Natural killer cell (primary cell): ENCODE results near the gene ZNF69. TPM values are rescaled to one million over a fixed set of nuclear protein-coding genes. Genes with fewer than 3 reads are reported as not detected.

ENCODE experiments used
- ATAC-seq, 3 donors: fragments of 150-1000 bp in 2 of 3; fragments of 200-7000 bp in 1 of 3; cut with Tn5 transposase; 1 replicate in 1 of 3; 2 replicates in 2 of 3; pipeline ENCODE4 v1.10.0; 2021; ENCODE audit warnings: mild to moderate bottlenecking in 2 of 3, moderate library complexity in 2 of 3
- DNase-seq, 2 donors: peaks; one replicate each; pipeline versions ENCODE4 v3.0.0 to v3.0.0-alpha.2; 2013 to 2021; ENCODE audit warnings: mixed read lengths in 1 of 2
- H3K27ac ChIP-seq: one replicate; pipeline ENCODE4 v1.5.1; 2013; ENCODE audit warnings: mild to moderate bottlenecking, low read length
- H3K27me3 ChIP-seq: one replicate; pipeline ENCODE4 v1.6.1; 2013; ENCODE audit warnings: low read length; ENCODE audit not compliant: control insufficient read depth, insufficient read depth
- H3K36me3 ChIP-seq: one replicate; pipeline ENCODE4 v1.6.1; 2013; ENCODE audit warnings: low read length; ENCODE audit not compliant: control insufficient read depth, insufficient read depth
- H3K4me1 ChIP-seq: one replicate; pipeline ENCODE4 v1.6.1; 2013; ENCODE audit warnings: low read length; ENCODE audit not compliant: control insufficient read depth, insufficient read depth
- H3K4me3 ChIP-seq: one replicate; pipeline ENCODE4 v1.5.1; 2013; ENCODE audit warnings: low read length
- H3K9me3 ChIP-seq: one replicate; pipeline ENCODE4 v1.6.1; 2013; ENCODE audit warnings: low read length; ENCODE audit not compliant: control insufficient read depth, insufficient read depth
- H3K27ac Mint-ChIP-seq, 2 donors: one replicate each; pipeline ENCODE4 v1.8.0; 2022; ENCODE audit warnings: mild to moderate bottlenecking in 2 of 2, mixed read lengths in 2 of 2, moderate library complexity in 1 of 2
- H3K27me3 Mint-ChIP-seq, 2 donors: one replicate each; pipeline ENCODE4 v1.8.0; 2022; ENCODE audit warnings: low read depth in 2 of 2, mixed read lengths in 2 of 2
- H3K36me3 Mint-ChIP-seq: one replicate; pipeline ENCODE4 v1.8.0; 2022; ENCODE audit warnings: mixed read lengths
- H3K4me1 Mint-ChIP-seq, 2 donors: one replicate each; pipeline ENCODE4 v1.8.0; 2022; ENCODE audit warnings: mixed read lengths in 2 of 2
- H3K4me3 Mint-ChIP-seq: one replicate; pipeline ENCODE4 v1.8.0; 2022; ENCODE audit warnings: mild to moderate bottlenecking, moderate library complexity, mixed read lengths
- H3K9me3 Mint-ChIP-seq, 2 donors: one replicate each; pipeline ENCODE4 v1.8.0; 2022; ENCODE audit warnings: mixed read lengths in 2 of 2
- WGBS: methylation state at CpG from one replicate; pipeline ENCODE4 v1.1.7; 2013; ENCODE audit warnings: missing lambda C conversion rate; ENCODE audit not compliant: insufficient coverage; 5-methylcytosine and 5-hydroxymethylcytosine counted together
- intact Hi-C: fragments of 100-400 bp; cut with micrococcal nuclease; formaldehyde crosslinking; loops from one replicate; pipeline ENCODE4 v1.14.2; 2022
- total RNA-seq, 4 donors: library from RNA; stranded (reverse); fragments of 120-200 nt in 1 of 4; gene quantifications; one replicate each; pipeline versions ENCODE4 v1.2.3 to v1.2.4, GENCODE V29; 2013 to 2022
- TF ChIP-seq, protein P1 (sequence below): fragments of 200-600 bp; IDR thresholded peaks from one replicate; pipeline ENCODE4 v1.8.0; 2022; ENCODE audit warnings: antibody characterized with exemption

Gene ZNF69
- total RNA-seq, 3 donors from 2014 or later (not counting 1 experiment from before 2014, with no cell fraction given): 4.1 to 6.5 (median 4.8) TPM

DNA sequence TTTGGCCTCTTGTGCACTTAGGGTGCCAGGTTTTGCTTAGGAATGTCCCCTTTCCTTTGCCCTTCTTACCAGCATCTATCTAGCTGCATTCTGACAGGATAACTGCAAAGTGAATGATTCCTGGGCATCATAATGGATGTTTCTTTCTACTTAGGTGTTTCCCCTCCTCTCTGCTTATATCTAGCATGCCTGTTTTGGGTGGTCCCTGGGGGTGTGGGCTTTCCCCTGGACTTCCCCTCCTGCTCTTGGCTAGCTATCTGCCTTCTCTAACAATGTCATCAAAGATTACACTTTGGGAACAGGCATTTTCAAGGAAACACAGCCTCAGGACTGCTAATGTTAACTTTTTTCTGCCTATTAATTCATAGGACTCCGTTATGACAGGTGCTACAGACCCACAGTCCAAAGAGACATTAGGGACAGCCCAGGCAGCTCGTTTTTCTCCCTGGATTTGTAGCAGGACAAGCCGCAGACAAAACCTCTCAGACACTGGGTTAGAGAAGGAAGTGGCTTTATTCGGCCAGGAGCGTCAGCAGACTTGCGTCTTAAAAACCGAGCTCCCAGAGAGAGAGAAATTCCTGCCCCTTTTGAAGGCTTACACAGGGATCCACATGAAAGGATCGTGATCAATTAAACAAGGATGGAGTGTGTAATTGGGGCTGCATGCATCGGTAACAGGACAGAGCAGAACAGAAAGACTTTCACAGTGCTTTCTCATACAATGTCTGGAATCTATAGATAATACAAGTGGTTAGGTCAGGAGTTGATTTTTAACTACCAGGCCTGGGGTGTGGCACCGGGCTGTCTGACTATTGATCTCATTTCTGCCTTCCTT lies 54.6 kb downstream of the ZNF69 start:
- no peak overlapping the region for H3K4me3 ChIP-seq

DNA sequence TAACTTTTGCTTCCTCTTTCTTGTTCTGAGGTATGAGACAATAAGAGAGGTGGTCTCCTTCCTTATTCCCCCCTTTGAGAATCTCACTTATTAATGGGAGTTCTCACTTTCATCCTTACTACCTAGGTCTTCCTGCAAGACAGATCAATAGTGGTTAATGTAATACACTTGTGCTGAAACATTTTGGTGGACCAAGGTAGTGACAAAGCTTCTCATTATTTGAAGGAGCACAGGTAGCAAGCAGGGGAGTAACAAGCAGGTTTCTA lies 55.2 kb downstream of the ZNF69 start:
- H3K9me3 Mint-ChIP-seq: peaks cover 4 to 14% of the 10 kb centered on the region in 2 donors
- Histone ChIP-seq H3K4me3 (no peak overlapping the region), H3K36me3 (peaks cover 35% of the 10 kb centered on the region), H3K9me3 (peaks cover 73% of the 10 kb centered on the region), H3K27me3 (no peaks in the 10 kb centered on the region), H3K4me1 (no peaks in the 10 kb centered on the region), H3K27ac (no peak overlapping the region)
- intact Hi-C loops: no loop called here
- H3K36me3 Mint-ChIP-seq: peaks cover 65% of the 10 kb centered on the region
- peaks cover 0 to 11% of the 10 kb centered on the region in 2 donors for H3K4me1 Mint-ChIP-seq
- TF ChIP-seq, protein P1, sequence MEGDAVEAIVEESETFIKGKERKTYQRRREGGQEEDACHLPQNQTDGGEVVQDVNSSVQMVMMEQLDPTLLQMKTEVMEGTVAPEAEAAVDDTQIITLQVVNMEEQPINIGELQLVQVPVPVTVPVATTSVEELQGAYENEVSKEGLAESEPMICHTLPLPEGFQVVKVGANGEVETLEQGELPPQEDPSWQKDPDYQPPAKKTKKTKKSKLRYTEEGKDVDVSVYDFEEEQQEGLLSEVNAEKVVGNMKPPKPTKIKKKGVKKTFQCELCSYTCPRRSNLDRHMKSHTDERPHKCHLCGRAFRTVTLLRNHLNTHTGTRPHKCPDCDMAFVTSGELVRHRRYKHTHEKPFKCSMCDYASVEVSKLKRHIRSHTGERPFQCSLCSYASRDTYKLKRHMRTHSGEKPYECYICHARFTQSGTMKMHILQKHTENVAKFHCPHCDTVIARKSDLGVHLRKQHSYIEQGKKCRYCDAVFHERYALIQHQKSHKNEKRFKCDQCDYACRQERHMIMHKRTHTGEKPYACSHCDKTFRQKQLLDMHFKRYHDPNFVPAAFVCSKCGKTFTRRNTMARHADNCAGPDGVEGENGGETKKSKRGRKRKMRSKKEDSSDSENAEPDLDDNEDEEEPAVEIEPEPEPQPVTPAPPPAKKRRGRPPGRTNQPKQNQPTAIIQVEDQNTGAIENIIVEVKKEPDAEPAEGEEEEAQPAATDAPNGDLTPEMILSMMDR: no peak
- DNase-seq (peak in 1 of 2 donors; percentile 16), ATAC-seq (no peak)
- H3K27me3 Mint-ChIP-seq: no peaks in the 10 kb centered on the region
- no peak overlapping the region for H3K27ac Mint-ChIP-seq
- H3K4me3 Mint-ChIP-seq: no peak overlapping the region

More for the DNA sequence above, 54.6 kb downstream of the ZNF69 start:
- ATAC-seq: no peak
- Histone ChIP-seq H3K36me3 (peaks cover 29% of the 10 kb centered on the region), H3K27ac (no peak overlapping the region), H3K9me3 (peaks cover 70% of the 10 kb centered on the region), H3K27me3 (no peaks in the 10 kb centered on the region), H3K4me1 (no peaks in the 10 kb centered on the region)
- peaks cover 60% of the 10 kb centered on the region for H3K36me3 Mint-ChIP-seq
- TF ChIP-seq, protein P1: no peak
- H3K4me1 Mint-ChIP-seq: peaks cover 0 to 11% of the 10 kb centered on the region in 2 donors
- 98% methylated on average over 8 of the region's 10 CpGs for WGBS
- no peaks in the 10 kb centered on the region for H3K27me3 Mint-ChIP-seq
- no peak overlapping the region for H3K27ac Mint-ChIP-seq
- H3K9me3 Mint-ChIP-seq: peaks cover 4 to 11% of the 10 kb centered on the region in 2 donors
- intact Hi-C loops: no loop called here
- no peak overlapping the region for H3K4me3 Mint-ChIP-seq
- DNase-seq: no peak

DNA sequence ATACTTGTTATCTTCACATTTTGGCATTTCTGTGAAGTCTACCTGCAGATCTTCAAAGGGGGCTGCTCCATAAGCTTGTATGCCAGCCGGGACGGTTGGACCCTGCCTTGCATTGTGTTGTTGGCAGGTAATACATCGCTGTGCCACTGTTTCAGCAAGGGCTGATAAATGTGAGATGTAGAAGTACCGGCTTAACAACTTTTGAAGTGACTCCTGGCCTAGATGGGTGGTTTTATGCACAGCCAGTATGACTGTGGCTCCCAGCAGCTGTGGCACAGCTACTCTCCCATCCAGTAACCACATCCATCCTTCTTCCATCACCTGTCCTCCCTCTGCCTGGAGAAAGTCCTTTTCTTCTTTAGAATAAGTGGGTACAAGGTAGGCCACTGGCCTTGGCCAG lies 57.1 kb downstream of the ZNF69 start:
- H3K4me3 Mint-ChIP-seq: no peak overlapping the region
- peaks cover 5 to 23% of the 10 kb centered on the region in 2 donors for H3K9me3 Mint-ChIP-seq
- ATAC-seq: no peak
- no peak for DNase-seq
- H3K36me3 Mint-ChIP-seq: peaks cover 84% of the 10 kb centered on the region
- Histone ChIP-seq H3K36me3 (peaks cover 50% of the 10 kb centered on the region), H3K4me1 (no peaks in the 10 kb centered on the region), H3K27ac (no peak overlapping the region), H3K4me3 (no peak overlapping the region), H3K27me3 (no peaks in the 10 kb centered on the region), H3K9me3 (peaks cover 80% of the 10 kb centered on the region)
- peaks cover 0 to 11% of the 10 kb centered on the region in 2 donors for H3K4me1 Mint-ChIP-seq
- WGBS: 100% methylated on average over 4 of the region's 4 CpGs
- no peaks in the 10 kb centered on the region for H3K27me3 Mint-ChIP-seq
- H3K27ac Mint-ChIP-seq: no peak overlapping the region
- intact Hi-C loops: no loop called here
- TF ChIP-seq, protein P1: no peak

DNA sequence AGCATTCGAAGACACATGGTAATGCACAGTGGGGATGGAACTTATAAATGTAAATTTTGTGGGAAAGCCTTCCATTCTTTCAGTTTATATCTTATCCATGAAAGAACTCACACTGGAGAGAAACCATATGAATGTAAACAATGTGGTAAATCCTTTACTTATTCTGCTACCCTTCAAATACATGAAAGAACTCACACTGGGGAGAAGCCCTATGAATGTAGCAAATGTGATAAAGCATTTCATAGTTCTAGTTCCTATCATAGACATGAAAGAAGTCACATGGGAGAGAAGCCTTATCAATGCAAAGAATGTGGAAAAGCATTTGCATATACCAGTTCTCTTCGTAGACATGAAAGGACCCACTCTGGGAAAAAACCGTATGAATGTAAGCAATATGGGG lies 61.1 kb downstream of the ZNF69 start:
- intact Hi-C loops: no loop called here
- H3K9me3 Mint-ChIP-seq: peaks cover 9 to 27% of the 10 kb centered on the region in 2 donors
- no peak overlapping the region for H3K4me3 Mint-ChIP-seq
- Histone ChIP-seq H3K36me3 (peaks cover 45% of the 10 kb centered on the region), H3K4me3 (no peak overlapping the region), H3K27ac (no peak overlapping the region), H3K27me3 (no peaks in the 10 kb centered on the region), H3K4me1 (no peaks in the 10 kb centered on the region), H3K9me3 (peaks cover 83% of the 10 kb centered on the region)
- H3K4me1 Mint-ChIP-seq: peaks cover 0 to 6% of the 10 kb centered on the region in 2 donors
- no peak for DNase-seq
- ATAC-seq: no peak
- TF ChIP-seq, protein P1: no peak
- H3K27ac Mint-ChIP-seq: peak overlapping the region in 1 of 2 donors; percentile 14
- H3K27me3 Mint-ChIP-seq: no peaks in the 10 kb centered on the region
- 100% methylated on average over 2 of the region's 3 CpGs for WGBS
- peaks cover 85% of the 10 kb centered on the region for H3K36me3 Mint-ChIP-seq
